GM18517 (cell line): Measurements from ENCODE around the gene ANKRA2.

Source experiments
- ATAC-seq: cut with Tn5 transposase; IDR thresholded peaks from one replicate; pipeline ENCODE4 v1.9.1; 2021; ENCODE audit warnings: mild to moderate bottlenecking, moderate library complexity; ENCODE audit not compliant: unreplicated experiment

The ANKRA2 gene, protein sequence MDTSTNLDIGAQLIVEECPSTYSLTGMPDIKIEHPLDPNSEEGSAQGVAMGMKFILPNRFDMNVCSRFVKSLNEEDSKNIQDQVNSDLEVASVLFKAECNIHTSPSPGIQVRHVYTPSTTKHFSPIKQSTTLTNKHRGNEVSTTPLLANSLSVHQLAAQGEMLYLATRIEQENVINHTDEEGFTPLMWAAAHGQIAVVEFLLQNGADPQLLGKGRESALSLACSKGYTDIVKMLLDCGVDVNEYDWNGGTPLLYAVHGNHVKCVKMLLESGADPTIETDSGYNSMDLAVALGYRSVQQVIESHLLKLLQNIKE

DNA sequence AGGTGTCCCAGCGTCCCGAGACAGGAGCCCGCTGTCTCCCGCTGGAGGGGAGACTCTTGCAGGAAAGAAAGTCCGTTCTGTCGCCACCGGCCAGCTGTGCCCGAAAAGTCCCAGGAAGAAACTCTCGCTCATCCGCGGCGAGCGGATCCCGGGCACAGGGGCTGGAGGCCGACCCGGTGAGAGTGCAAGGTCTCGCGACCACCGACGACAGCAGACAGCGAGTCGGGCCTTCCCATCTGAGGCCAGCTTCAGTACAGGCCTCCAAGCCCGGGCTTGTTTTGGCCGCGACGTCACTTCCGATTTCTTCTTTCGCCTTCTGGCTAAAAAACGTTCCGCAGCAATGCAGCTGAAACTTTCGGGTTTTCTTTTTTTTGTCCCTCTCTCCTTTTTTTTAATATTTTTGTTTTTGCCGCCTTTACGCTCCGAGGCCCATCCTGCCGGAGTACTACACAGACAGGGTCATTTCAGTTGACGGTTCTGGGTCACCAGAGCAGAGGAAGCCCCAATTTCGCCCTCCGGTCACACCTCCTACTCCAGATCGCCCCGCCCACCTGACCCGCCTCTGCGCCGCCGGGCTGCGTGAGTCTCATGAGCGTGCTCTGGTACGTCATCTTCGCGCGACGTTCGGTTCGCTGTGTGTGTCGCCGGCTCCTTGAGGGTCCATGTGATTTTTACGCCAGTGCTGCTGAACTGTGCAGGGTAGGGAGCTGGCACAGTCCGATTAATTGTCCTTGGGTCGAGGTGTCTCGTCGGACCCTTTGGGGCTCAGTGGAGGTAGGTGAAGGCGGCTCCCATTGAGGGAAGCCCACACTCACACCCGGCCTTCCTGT is at the start of gene ANKRA2, which contains the start of gene UTP15:
ANKRA2 (minus strand) TSS at position 501 of the 830 bp plus-strand sequence. CDS start 2,758 bp downstream, outside the sequence.
UTP15 (plus strand) TSS at position 605 of the 830 bp plus-strand sequence. CDS start 1,602 bp downstream, outside the sequence.
- peak; percentile 93 for ATAC-seq

DNA sequence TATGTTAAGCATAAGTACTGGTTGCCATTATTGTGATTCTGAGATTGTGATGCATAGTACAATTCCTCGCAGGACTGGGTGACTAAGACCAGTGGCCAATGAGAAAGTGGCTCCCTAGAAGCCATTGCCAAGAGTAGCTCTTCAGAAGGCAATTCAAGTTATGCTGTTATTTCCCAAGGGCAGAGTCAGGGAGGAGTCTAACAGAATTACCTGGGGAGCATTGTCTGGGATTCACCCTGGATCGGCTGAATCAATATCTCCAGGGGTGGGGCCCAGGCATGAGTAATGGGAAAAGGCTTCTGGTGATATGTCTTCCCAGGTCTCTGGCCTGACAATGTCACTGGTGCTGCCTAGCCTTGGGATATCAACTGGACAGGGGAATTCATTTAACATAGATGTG is 49.6 kb upstream of the ANKRA2 start:
- ATAC-seq, result no peak

- no peak for ATAC-seq
These were observed 47.4 kb upstream of the ANKRA2 start for GRCh38 chr5:73612799-73613198.

DNA sequence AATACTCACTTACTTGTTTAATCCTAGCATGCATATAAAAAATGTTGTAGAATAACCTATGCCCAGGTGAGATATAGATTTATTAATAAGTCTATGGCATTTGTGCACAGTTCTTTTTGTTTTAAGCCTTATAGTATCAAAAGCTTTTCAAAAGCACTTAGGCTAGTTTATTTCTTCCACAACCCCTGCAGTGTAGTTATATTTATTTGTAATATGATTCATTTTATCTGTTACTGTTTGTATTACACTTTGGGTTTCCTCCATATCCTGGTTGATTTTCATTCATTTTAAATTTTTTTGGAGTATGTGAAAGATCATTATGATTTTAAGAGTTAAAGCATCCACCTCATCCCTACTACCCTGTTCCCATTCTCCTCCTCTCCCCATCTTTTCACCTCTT is 41.8 kb upstream of the ANKRA2 start:
- no peak for ATAC-seq

DNA sequence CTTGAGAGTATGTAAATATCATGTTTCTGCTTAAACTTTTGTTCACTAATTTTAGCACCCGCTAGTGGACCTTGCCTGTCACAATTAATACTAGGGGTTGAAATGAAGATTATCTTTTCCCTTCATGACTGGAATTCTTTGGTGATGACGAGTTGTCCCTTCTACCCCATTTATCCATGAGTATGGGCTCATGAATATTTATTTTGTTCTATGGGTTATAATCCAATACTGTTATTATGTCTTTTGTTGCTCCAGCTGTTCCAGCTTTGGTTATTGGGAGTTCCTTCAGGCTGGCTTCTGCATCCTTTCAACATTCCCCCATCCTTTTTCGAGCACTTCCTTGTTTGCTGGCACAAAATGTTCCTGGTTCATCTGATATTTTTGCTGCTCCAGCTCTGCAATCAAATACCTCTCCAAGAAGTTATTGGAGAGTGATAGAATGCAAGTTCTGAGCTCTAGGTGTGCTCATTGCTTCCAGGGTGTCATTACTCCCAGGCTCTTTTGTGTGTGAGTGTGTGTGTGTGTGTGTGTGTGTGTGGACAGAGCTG is 40.8 kb upstream of the ANKRA2 start:
- ATAC-seq, result no peak

DNA sequence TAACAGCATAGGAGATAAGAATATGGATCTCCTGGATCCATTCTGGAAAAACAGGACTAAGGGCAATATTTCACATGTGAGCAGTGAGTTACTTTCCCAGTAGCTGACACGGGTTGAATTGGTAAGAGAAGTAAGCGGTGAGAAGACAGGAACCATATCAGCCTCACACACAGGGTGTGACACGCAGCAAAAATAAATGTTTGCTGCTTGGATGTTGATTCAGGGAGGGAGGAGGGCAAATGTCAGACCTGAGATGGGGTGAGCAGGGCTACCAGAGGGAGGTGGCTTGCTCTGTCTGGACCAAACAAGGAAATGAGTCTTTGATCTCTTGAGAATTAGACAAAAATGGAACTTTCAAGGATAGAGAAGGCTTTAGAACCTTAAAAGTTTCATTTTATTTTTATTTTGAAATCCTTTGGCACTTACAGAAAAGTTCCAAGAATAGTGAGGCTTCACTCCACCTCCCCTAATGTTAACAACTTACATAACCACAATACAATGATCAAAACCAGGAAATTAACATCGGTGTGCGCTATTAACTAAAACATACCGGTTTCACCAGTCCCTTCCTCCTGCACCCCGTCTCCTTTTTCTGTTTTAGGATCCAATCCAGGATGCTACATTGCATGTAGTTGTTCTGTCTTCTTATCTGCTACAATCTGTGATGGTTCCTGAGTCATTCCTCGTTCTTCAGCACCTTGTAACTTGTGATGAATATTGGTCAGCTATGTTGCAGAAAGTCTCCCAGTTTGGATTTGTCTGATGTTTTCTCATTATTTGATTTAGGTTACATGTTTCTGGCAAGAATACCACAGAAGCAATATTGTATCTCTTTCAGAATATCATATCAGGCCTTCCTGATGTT is 40.0 kb upstream of the ANKRA2 start:
- no peak for ATAC-seq

- no peak for ATAC-seq
These were observed 38.6 kb upstream of the ANKRA2 start for GRCh38 chr5:73603998-73604397.

- ATAC-seq, result no peak
These were observed 33.9 kb upstream of the ANKRA2 start for GRCh38 chr5:73599380-73599779.

DNA sequence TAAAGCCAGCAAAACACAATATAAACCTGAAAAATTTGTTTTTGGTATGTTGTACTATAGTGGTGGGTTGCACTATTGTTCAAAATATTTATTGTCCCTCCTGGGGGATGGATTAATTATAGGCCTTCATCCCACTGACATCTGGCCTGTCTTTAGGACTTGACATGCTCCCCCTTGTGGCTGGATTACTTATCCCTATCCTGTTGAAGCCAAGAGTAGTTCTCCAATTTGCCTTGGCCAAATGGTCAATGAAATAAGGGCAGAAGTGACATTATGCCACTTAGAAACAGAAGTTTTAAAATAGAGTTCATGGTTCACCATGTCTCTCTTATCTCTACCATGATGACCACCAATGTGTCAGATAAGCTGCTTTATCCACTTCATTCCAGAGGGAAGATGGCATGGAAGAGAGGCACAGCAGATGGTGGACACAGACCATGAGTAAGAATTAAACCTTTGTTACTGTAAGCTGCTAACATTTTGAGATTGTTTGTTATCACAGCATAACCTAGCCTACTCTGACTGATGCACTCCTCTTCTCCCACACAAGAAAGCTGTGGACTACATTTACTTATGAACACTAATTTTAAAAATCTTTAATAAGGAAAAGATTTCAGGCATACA is 31.4 kb upstream of the ANKRA2 start:
- ATAC-seq, result no peak

DNA sequence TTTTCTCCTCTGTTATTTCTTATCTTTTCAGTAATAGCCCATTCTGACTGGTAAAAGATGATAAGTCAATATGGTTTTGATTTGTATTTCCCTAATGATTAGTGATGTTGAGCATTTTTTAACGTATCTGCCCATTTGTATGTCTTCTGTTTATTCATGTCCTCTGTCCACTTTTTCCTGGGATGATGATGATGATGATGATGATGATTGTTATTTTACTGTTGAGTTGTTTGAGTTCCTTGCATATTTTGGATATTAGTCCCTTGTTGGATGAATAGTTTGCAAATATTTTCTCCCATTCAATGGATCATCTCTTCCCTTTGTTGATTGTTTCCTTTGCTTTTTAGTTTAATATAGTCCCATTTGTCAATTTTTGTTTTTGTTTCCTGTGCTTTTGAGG is 27.1 kb upstream of the ANKRA2 start:
- no peak for ATAC-seq

DNA sequence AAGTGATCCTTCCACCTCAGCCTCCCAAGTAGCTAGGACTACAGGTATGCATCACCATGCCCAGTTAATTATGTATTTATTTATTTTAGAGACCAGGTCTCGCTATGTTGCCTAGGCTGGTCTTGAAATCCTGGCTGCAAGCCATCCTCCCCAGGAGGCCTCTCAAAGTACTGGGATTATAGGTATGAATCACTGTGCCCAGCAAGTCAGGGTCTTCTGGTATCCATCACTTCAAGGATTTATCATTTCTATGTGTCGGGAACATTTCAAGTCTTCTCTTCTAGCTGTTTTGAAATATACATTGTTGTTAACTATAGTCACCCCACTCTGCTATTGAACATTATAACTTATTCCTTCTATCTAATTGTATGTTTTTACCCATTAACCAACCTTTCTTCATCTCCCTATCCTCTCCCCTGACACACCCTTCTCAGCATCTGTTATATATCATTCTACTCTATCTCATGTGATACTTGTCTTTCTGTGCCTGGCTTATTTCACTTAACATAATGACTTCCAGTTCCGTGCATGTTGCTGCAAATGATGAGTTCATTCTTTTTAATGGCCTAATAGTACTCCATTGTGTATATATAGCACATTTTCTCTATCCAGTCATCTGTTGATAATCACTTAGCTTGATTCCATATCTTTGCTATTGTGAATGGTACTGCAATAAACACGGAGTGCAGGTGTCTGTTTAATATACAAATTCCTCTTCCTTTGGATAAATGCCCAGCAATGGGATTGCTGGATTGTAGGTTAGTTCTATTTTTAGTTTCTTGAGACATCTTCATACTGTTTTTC is 26.5 kb upstream of the ANKRA2 start:
- ATAC-seq, result no peak

DNA sequence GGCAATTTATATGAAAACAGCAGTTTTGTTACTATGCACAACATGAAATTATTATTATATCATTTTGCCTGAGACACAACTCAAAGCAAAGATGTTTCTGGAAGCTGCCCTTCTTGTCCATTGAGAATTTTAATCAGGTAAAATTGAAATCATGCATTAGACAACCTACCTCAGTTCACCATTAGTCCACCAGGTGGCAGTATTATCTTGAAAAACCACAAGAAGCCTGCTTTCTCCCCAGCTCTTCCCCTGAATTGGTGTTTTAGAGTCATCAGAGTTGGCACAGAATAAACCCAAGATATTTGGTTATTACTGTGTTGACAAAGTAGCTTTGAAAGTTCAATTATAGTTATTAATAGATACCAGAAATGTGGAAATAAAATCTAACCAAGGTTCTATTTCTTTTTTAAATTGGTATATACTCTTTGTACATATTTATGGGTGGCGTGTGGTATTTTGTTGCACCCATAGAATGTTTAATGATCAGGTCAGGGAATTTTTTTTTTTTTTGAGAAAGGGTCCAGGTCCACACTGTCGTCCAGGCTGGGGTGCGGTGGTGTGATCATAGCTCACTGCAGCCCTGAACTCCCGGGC is 25.8 kb upstream of the ANKRA2 start:
- ATAC-seq, result no peak

DNA sequence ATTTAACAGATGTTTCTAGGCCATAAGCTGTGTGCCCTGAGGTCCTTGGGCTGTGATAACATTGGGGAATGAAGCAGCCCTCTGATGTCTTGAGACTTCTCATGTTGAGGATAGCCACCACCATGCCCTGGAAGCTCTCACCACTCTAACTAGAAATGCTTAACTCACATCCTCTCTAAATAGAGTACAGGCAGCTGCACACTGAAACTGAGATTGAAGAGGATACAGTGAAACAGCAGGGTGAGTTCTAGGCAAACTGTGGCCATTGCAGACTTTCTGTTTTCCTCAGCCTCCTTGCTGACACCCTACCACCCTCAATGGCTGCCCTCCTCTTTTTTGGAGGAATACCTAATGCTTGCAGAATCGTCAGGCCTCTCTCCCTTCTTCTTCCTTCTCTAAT is 22.5 kb upstream of the ANKRA2 start:
- ATAC-seq, result peak; percentile 60

GRCh38 chr5:73582285-73583145 is 17.1 kb upstream of the ANKRA2 start:
- no peak for ATAC-seq

DNA sequence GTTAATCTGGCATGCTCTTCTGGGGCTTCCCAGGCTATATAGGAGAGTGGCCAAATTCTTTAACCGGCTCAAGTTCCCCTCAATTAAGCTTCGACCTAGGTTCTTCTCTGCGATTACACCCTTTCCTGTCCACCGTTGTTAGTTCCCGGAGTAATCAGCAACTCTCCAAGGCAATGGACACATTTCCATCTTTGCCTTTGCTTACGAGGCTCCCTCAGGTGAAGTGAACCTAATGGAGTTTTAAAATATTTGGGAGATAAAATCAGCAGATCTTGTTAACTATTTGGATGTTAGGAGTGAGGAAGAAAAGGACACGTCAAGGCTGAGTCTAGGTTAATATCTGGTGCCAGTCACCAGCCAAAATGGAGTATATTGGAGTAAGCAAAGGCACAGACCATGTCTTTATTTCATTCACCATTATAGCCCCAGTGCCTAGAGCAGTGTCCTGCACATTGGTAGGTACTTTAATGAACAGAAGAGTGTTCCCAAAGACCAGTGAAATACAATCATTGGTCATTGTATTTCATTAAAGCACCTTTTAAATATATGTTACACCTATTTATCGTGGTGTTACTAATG is 619 bp upstream of the ANKRA2 start:
- no peak for ATAC-seq

DNA sequence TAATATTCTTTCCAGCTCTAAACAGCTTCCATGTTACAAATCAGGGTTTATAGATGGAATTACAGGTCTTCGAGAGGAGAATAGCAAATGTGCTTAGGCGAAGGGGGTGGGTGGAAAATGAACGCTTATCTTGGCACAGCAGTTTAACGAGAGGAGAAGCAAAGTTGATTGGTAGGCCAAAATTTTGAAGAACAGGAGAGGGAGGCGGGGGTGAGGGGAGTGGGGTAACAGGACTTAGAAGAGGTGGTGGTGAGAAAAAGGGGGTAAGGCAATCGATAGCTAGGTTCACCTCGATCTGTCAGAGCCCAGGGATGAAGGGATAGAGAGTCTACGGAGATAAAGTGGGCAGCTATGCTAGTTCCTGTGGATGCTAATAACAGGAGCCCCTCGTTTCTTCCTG is 764 bp downstream of the ANKRA2 start:
- no peak for ATAC-seq

GRCh38 chr5:73564018-73564417 is 1.4 kb downstream of the ANKRA2 start:
- no peak for ATAC-seq

DNA sequence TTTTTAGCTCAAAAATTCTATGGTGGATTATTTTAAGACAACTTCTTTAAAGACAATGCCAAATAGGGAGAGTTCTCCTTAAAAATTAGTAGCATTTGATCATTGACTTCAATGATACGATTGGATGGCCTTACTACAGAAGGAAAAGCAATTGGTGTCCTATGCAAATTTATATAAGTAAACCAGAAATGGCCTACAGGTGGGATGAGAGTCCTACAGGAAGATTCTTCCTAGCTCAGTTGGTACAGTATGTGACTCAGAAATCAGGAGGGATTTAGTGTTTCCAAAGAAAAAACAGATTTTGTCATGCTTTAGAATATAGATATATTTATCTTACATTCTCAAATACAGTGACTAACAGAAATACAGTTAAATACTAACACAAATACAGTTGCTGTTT is 6.5 kb downstream of the ANKRA2 start:
- ATAC-seq, result no peak
